MCF 10A (cell line): Measurements from ENCODE around the gene NAIF1. TPM values are rescaled to one million over a fixed set of nuclear protein-coding genes. Genes with fewer than 3 reads are reported as not detected.

ENCODE experiments used
- BruUV-seq: library from RNA; stranded (reverse); fragments of 400-500 nt; replicated peaks from 2 replicates; lab custom pipeline; 2021; lab: Mats Ljungman, UMichigan
- CTCF ChIA-PET: fragments of 300-600 bp; sonication (Branson Sonifier 250); formaldehyde crosslinking; extraction: SDS; loops from one replicate; lab custom pipeline; 2021; ENCODE audit warnings: antibody characterized with exemption, inconsistent platforms; lab: Yijun Ruan, JAX
- POLR2A ChIA-PET: fragments of 300-600, 350-650 bp; sonication (Branson Sonifier 250); formaldehyde crosslinking; extraction: SDS; loops from one replicate; lab custom pipeline; 2020; ENCODE audit warnings: antibody characterized with exemption, inconsistent platforms; lab: Yijun Ruan, JAX
- DNase-seq: peaks from one replicate; pipeline ENCODE4 v3.0.0-alpha.2; 2018; ENCODE audit not compliant: unreplicated experiment
- H3K27ac Mint-ChIP-seq: one replicate; pipeline ENCODE4 v1.8.0; 2022; ENCODE audit warnings: mild to moderate bottlenecking, low read depth, mixed read lengths; ENCODE audit not compliant: unreplicated experiment
- H3K27me3 Mint-ChIP-seq: one replicate; pipeline ENCODE4 v1.8.0; 2022; ENCODE audit warnings: mixed read lengths; ENCODE audit not compliant: insufficient read depth, unreplicated experiment
- H3K36me3 Mint-ChIP-seq: one replicate; pipeline ENCODE4 v1.8.0; 2022; ENCODE audit warnings: mild to moderate bottlenecking, moderate library complexity, mixed read lengths; ENCODE audit not compliant: insufficient read depth, unreplicated experiment
- H3K4me1 Mint-ChIP-seq: one replicate; pipeline ENCODE4 v1.8.0; 2022; ENCODE audit warnings: mixed read lengths; ENCODE audit not compliant: insufficient read depth, unreplicated experiment
- H3K4me3 Mint-ChIP-seq: one replicate; pipeline ENCODE4 v1.8.0; 2022; ENCODE audit warnings: mild to moderate bottlenecking, moderate library complexity, mixed read lengths; ENCODE audit not compliant: unreplicated experiment
- H3K9me3 Mint-ChIP-seq: one replicate; pipeline ENCODE4 v1.8.0; 2022; ENCODE audit warnings: mixed read lengths; ENCODE audit not compliant: unreplicated experiment
- CTCF ChIP-seq: fragments of 200-600 bp; IDR thresholded peaks from one replicate; pipeline ENCODE4 v1.8.0; 2022; ENCODE audit warnings: antibody characterized with exemption, mild to moderate bottlenecking; ENCODE audit not compliant: unreplicated experiment
- intact Hi-C: fragments of 100-400 bp; cut with micrococcal nuclease; formaldehyde crosslinking; loops from 2 replicates; pipeline ENCODE4 v1.14.1; 2022
- total RNA-seq: library from RNA; stranded (reverse); gene quantifications from 2 replicates; pipeline ENCODE4 v1.2.3, GENCODE V29; 2022

NAIF1 gene
- total RNA-seq, 1 experiment from 2014 or later, result 15.8 TPM

GRCh38 chr9:128100581-128100980, 33.5 kb upstream of the NAIF1 start:
- no TSS peak for BruUV-seq

GRCh38 chr9:128099932-128100491, 32.9 kb upstream of the NAIF1 start:
- no peak for TF ChIP-seq CTCF
- BruUV-seq, result no TSS peak
- Mint-ChIP-seq H3K27ac (peak overlapping the region; percentile 98), H3K27me3 (no peaks in the 10 kb centered on the region), H3K9me3 (no peaks in the 10 kb centered on the region), H3K36me3 (peaks cover 30% of the 10 kb centered on the region), H3K4me1 (peaks cover 7% of the 10 kb centered on the region), H3K4me3 (peak overlapping the region; percentile 95)
- POLR2A ChIA-PET, result interaction anchor here (0.9 to 2.9 kb wide), 4 partner anchors 9 to 33 kb away, joined by 3 to 19 read pairs (median 3); partner anchors contain the start of genes NAIF1 and SLC25A25
- intact Hi-C loops, result no loop called here
- CTCF ChIA-PET, result interaction anchor here (0.6 to 2.4 kb wide), 5 partner anchors 10 to 75 kb away, joined by 3 to 16 read pairs (median 3); no protein-coding TSS in a partner anchor
- DNase-seq, result peak; percentile 17

More at GRCh38 chr9:128100581-128100980, 33.5 kb upstream of the NAIF1 start:
- ChIA-PET CTCF (interaction anchor here (0.6 to 2.4 kb wide), 5 partner anchors 9 to 76 kb away, joined by 3 to 16 read pairs (median 3); no protein-coding TSS in a partner anchor), POLR2A (interaction anchor here (1.0 to 2.9 kb wide), 2 partner anchors 9 to 33 kb away, joined by 3 to 19 read pairs; partner anchors contain the start of genes NAIF1 and SLC25A25)
- DNase-seq, result no peak
- Mint-ChIP-seq H3K4me3 (peak overlapping the region; percentile 8), H3K27ac (no peak overlapping the region), H3K36me3 (peaks cover 36% of the 10 kb centered on the region), H3K4me1 (peaks cover 7% of the 10 kb centered on the region), H3K27me3 (no peaks in the 10 kb centered on the region), H3K9me3 (no peaks in the 10 kb centered on the region)
- intact Hi-C loops, result no loop called here
- no peak for TF ChIP-seq CTCF

- no peak for DNase-seq
- BruUV-seq, result no TSS peak
Observed at GRCh38 chr9:128099231-128099931, 32.3 kb upstream of the NAIF1 start.

More at GRCh38 chr9:128099231-128099931, 32.3 kb upstream of the NAIF1 start:
- peak overlapping the region; percentile 95 for H3K4me3 Mint-ChIP-seq
- H3K36me3 Mint-ChIP-seq, result peaks cover 24% of the 10 kb centered on the region
- H3K27me3 Mint-ChIP-seq, result no peaks in the 10 kb centered on the region
- POLR2A ChIA-PET, result interaction anchor here (0.9 to 2.9 kb wide), 9 partner anchors 10 to 312 kb away, joined by 3 to 19 read pairs (median 3); partner anchors contain the start of genes NAIF1 and SLC25A25
- no peaks in the 10 kb centered on the region for H3K9me3 Mint-ChIP-seq
- intact Hi-C loops, result no loop called here
- H3K27ac Mint-ChIP-seq, result peak overlapping the region; percentile 98
- no peak for TF ChIP-seq CTCF
- H3K4me1 Mint-ChIP-seq, result peaks cover 12% of the 10 kb centered on the region
- CTCF ChIA-PET, result interaction anchor here (1.4 to 2.4 kb wide), 2 partner anchors 15 to 18 kb away, joined by 3 to 16 read pairs; no protein-coding TSS in a partner anchor
